HepG2 (cell line): ENCODE measurements around the gene SGTB. TPM values are rescaled to one million over a fixed set of nuclear protein-coding genes. Genes with fewer than 3 reads are reported as not detected.

Source experiments
- ESRRA ChIP-seq: sonication (generic); formaldehyde crosslinking; IDR thresholded peaks from 2 replicates; pipeline ENCODE4 v1.5.1; 2020; ENCODE audit warnings: mild to moderate bottlenecking, low read depth, missing genetic modification reagents
- HOXD1 ChIP-seq: sonication (generic); formaldehyde crosslinking; IDR thresholded peaks from 2 replicates; pipeline ENCODE4 v1.5.0; 2020; ENCODE audit warnings: missing genetic modification reagents
- JUND ChIP-seq: sonication (generic); formaldehyde crosslinking; IDR thresholded peaks from 2 replicates; pipeline ENCODE4 v1.8.0; 2022; ENCODE audit warnings: mild to moderate bottlenecking, missing genetic modification reagents
- KIAA2018 ChIP-seq: sonication (generic); formaldehyde crosslinking; IDR thresholded peaks from 2 replicates; pipeline ENCODE4 v1.5.0; 2020; ENCODE audit warnings: mild to moderate bottlenecking, missing genetic modification reagents, borderline replicate concordance
- MED8 ChIP-seq: sonication (generic); formaldehyde crosslinking; IDR thresholded peaks from 2 replicates; pipeline ENCODE4 v1.8.1; 2023; ENCODE audit warnings: mild to moderate bottlenecking, missing genetic modification reagents; ENCODE audit not compliant: insufficient replicate concordance
- PAF1 ChIP-seq: IDR thresholded peaks from 2 replicates; pipeline ENCODE4 v1.6.1; 2016; ENCODE audit warnings: missing genetic modification reagents, missing compliant biosample characterization
- PAX8 ChIP-seq: sonication (generic); formaldehyde crosslinking; IDR thresholded peaks from 2 replicates; pipeline ENCODE4 v1.8.0; 2022; ENCODE audit warnings: mild to moderate bottlenecking, missing genetic modification reagents, borderline replicate concordance
- PHF21A ChIP-seq: sonication (generic); formaldehyde crosslinking; IDR thresholded peaks from 2 replicates; pipeline ENCODE4 v1.5.0; 2020; ENCODE audit warnings: mild to moderate bottlenecking, missing genetic modification reagents
- SAP130 ChIP-seq: IDR thresholded peaks from 2 replicates; pipeline ENCODE4 v1.6.1; 2016; ENCODE audit warnings: low read depth
- SCMH1 ChIP-seq: sonication (generic); formaldehyde crosslinking; IDR thresholded peaks from 2 replicates; pipeline ENCODE4 v1.9.0; 2021; ENCODE audit warnings: missing genetic modification reagents, mild to moderate bottlenecking, borderline replicate concordance
- TCF7L2 ChIP-seq: IDR thresholded peaks from 2 replicates; pipeline ENCODE4 v1.6.1; 2011; ENCODE audit warnings: mild to moderate bottlenecking, low read depth, low read length, moderate library complexity
- THAP8 ChIP-seq: sonication (generic); formaldehyde crosslinking; IDR thresholded peaks from 2 replicates; pipeline ENCODE4 v1.5.1; 2020; ENCODE audit warnings: missing genetic modification reagents, mild to moderate bottlenecking, borderline replicate concordance
- TMF1 ChIP-seq: sonication (generic); formaldehyde crosslinking; IDR thresholded peaks from 2 replicates; pipeline ENCODE4 v1.8.1; 2022; ENCODE audit warnings: low read depth, missing genetic modification reagents
- ZBTB38 ChIP-seq: sonication (generic); formaldehyde crosslinking; IDR thresholded peaks from 2 replicates; pipeline ENCODE4 v1.5.1; 2020; ENCODE audit warnings: mild to moderate bottlenecking, missing genetic modification reagents
- ZBTB44 ChIP-seq: sonication (generic); formaldehyde crosslinking; IDR thresholded peaks from 2 replicates; pipeline ENCODE4 v1.4.0; 2020; ENCODE audit warnings: missing genetic modification reagents
- ZNF3 ChIP-seq: IDR thresholded peaks from 2 replicates; pipeline ENCODE4 v1.7.0; 2017; ENCODE audit warnings: inconsistent platforms
- ZNF460 ChIP-seq: sonication (generic); formaldehyde crosslinking; IDR thresholded peaks from 2 replicates; pipeline ENCODE4 v1.5.1; 2020; ENCODE audit warnings: missing genetic modification reagents, mild to moderate bottlenecking, borderline replicate concordance
- ZNF484 ChIP-seq: sonication (generic); formaldehyde crosslinking; IDR thresholded peaks from 2 replicates; pipeline ENCODE4 v1.5.1; 2020; ENCODE audit warnings: mild to moderate bottlenecking, low read depth, missing genetic modification reagents, borderline replicate concordance
- ZNF746 ChIP-seq: sonication (generic); formaldehyde crosslinking; IDR thresholded peaks from 2 replicates; pipeline ENCODE4 v1.8.0; 2022; ENCODE audit warnings: mild to moderate bottlenecking, missing genetic modification reagents
- ZNF780A ChIP-seq: sonication (generic); formaldehyde crosslinking; IDR thresholded peaks from 2 replicates; pipeline ENCODE4 v1.8.0; 2022; ENCODE audit warnings: mild to moderate bottlenecking, missing genetic modification reagents, moderate library complexity
- polyA plus RNA-seq, 8 experiments: library from polyadenylated mRNA; depleted of rRNA in 3 of 8; stranded (reverse) in 7 of 8; unstranded in 1 of 8; fragments of >200 nt; fragmentation: Illumina TruSeq in 4 of 8; extraction: Trizol in 4 of 8; gene quantifications; 2 replicates each; pipeline versions ENCODE4 v1.2.1 to v1.2.3, GENCODE V29; 2011 to 2016; ENCODE audit warnings: low read depth in 4 of 8, missing spikeins in 1 of 8, mixed read lengths in 1 of 8; ENCODE audit not compliant: insufficient read depth in 1 of 8
- total RNA-seq, 5 experiments: library from RNA; depleted of rRNA; stranded (reverse); fragments of >200 nt; fragmentation: Illumina TruSeq; extraction: Trizol; gene quantifications; 2 replicates each; pipeline ENCODE4 v1.2.3, GENCODE V29; 2016; ENCODE audit warnings: low read depth in 1 of 5

Gene SGTB
- total and polyA plus RNA-seq, 2 of the 13 experiments (the other 11 are each of a cell fraction or from before 2014, with no cell fraction given) = 5.2 to 11.2 TPM

- no peak for TF ChIP-seq ZNF484 (CRISPR knock-in tag)
- no peak for TF ChIP-seq ZNF3 (CRISPR knock-in tag)
- TF ChIP-seq TMF1 (CRISPR knock-in tag) = peak; percentile 71
- TF ChIP-seq SCMH1 = no peak
- no peak for TF ChIP-seq PAF1 (CRISPR knock-in tag)
- no peak for TF ChIP-seq ZNF780A (CRISPR knock-in tag)
- TF ChIP-seq PHF21A = no peak
- peak; percentile 71; the same call in 1 of the 2 replicates for TF ChIP-seq PAX8 (CRISPR knock-in tag)
- TF ChIP-seq ZNF460 (CRISPR knock-in tag) = no peak
- TF ChIP-seq THAP8 (CRISPR knock-in tag) = no peak
- no peak for TF ChIP-seq ZNF746
- no peak for TF ChIP-seq TCF7L2
- TF ChIP-seq ZBTB38 = 0 out of 2 replicates have a peak, but pooled peaks have one; percentile 14
- no peak for TF ChIP-seq KIAA2018 (CRISPR knock-in tag)
- peak; percentile 58; the same call in 1 of the 2 replicates for TF ChIP-seq SAP130 (CRISPR knock-in tag)
- no peak for TF ChIP-seq ZBTB44 (CRISPR knock-in tag)
- TF ChIP-seq JUND (CRISPR knock-in tag) = no peak
- TF ChIP-seq HOXD1 (CRISPR knock-in tag) = no peak
- TF ChIP-seq MED8 = no peak
- peak; percentile 72; the same call in 1 of the 2 replicates for TF ChIP-seq ESRRA (CRISPR knock-in tag)
These were observed at the start of gene SGTB, which contains the start of gene NLN (continued) for GRCh38 chr5:65721720-65722574.
